RWPE2 (cell line): ENCODE measurements around the gene ATG2A.

Experiments
- ATAC-seq: fragments of 200-7000 bp; cut with Tn5 transposase; 3 replicates; pipeline ENCODE4 v1.9.1; 2021; ENCODE audit warnings: low read depth
- DNase-seq: peaks from one replicate; pipeline ENCODE4 v3.0.0-alpha.2; 2020; ENCODE audit warnings: low spot score
- H3K27ac ChIP-seq: fragments of 450-650 bp; 2 replicates; pipeline ENCODE4 v1.5.1; 2017; ENCODE audit warnings: mild to moderate bottlenecking; ENCODE audit not compliant: poor library complexity, severe bottlenecking
- H3K27me3 ChIP-seq: fragments of 250-450 bp; sonication (Bioruptor Pico); 2 replicates; pipeline ENCODE4 v1.5.1; 2021; ENCODE audit warnings: mild to moderate bottlenecking, moderate library complexity; ENCODE audit not compliant: insufficient read depth, poor library complexity, severe bottlenecking
- H3K36me3 ChIP-seq: fragments of 250-450 bp; sonication (Bioruptor Pico); 2 replicates; pipeline ENCODE4 v1.5.1; 2020; ENCODE audit warnings: low read depth, mild to moderate bottlenecking, moderate library complexity
- H3K4me1 ChIP-seq: fragments of 250-450 bp; sonication (Bioruptor Pico); 2 replicates; pipeline ENCODE4 v1.5.1; 2021; ENCODE audit warnings: mild to moderate bottlenecking, moderate library complexity; ENCODE audit not compliant: insufficient read depth, poor library complexity, severe bottlenecking
- H3K4me3 ChIP-seq: fragments of 250-450 bp; sonication (Bioruptor Pico); 2 replicates; pipeline ENCODE4 v1.5.1; 2021; ENCODE audit warnings: mild to moderate bottlenecking, moderate library complexity; ENCODE audit not compliant: severe bottlenecking
- H3K9me3 ChIP-seq: fragments of 250-450 bp; sonication (Bioruptor Pico); 2 replicates; pipeline ENCODE4 v1.5.1; 2021; ENCODE audit warnings: mild to moderate bottlenecking, moderate library complexity; ENCODE audit not compliant: severe bottlenecking
- TF ChIP-seq, protein P1 (sequence below): fragments of 450-650 bp; IDR thresholded peaks from one replicate; pipeline ENCODE4 v1.5.1; 2017; ENCODE audit warnings: mild to moderate bottlenecking, moderate library complexity; ENCODE audit not compliant: poor library complexity, severe bottlenecking

ATG2A gene

GRCh38 chr11:64891880-64892279 lies 25.1 kb downstream of the ATG2A start:
- TF ChIP-seq, protein P1, sequence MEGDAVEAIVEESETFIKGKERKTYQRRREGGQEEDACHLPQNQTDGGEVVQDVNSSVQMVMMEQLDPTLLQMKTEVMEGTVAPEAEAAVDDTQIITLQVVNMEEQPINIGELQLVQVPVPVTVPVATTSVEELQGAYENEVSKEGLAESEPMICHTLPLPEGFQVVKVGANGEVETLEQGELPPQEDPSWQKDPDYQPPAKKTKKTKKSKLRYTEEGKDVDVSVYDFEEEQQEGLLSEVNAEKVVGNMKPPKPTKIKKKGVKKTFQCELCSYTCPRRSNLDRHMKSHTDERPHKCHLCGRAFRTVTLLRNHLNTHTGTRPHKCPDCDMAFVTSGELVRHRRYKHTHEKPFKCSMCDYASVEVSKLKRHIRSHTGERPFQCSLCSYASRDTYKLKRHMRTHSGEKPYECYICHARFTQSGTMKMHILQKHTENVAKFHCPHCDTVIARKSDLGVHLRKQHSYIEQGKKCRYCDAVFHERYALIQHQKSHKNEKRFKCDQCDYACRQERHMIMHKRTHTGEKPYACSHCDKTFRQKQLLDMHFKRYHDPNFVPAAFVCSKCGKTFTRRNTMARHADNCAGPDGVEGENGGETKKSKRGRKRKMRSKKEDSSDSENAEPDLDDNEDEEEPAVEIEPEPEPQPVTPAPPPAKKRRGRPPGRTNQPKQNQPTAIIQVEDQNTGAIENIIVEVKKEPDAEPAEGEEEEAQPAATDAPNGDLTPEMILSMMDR: no peak
- no peak for DNase-seq
- Histone ChIP-seq H3K36me3 (peaks cover 4% of the 10 kb centered on the region; the same call in 1 of the 2 replicates), H3K27me3 (no peaks in the 10 kb centered on the region), H3K4me1 (no peaks in the 10 kb centered on the region), H3K27ac (no peak overlapping the region), H3K4me3 (no peak overlapping the region), H3K9me3 (no peaks in the 10 kb centered on the region)
- no peak for ATAC-seq

DNA sequence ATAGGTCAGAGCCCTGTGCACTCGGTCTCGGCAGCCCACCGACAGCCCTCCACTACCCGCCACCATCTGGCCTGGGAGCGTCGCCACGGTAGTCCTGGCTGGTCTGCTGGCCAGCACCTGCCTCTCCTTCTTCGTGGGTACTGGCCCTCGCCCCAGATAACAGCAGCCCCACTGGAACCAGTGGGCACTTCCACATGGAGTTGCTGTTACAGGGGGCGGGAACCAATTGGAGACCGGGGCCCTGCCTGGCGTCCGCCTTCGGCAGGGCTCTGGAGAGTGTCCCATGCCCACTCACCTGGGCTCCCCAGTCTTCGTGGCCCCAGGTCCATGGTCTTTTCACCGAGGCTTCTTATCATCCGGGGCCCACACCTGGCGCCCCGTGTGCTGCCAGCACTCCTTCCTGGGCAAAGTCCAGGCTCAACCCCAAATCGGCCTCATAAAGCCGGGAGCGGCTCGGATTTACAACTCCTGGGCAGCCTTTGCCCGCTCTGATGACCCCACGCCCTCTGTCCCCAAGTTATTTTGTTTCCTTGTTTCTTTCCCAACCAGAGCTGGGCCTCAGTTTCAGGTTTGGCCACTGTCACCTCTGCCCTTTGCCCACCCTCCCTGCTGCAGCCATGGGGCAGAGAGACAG lies 25.7 kb downstream of the ATG2A start:
- DNase-seq (no peak), ATAC-seq (no peak)
- TF ChIP-seq, protein P1: no peak
- H3K27ac ChIP-seq: no peak overlapping the region
- peaks cover 4% of the 10 kb centered on the region; the same call in 1 of the 2 replicates for H3K36me3 ChIP-seq
- no peak overlapping the region for H3K4me3 ChIP-seq
- no peaks in the 10 kb centered on the region for H3K27me3 ChIP-seq
- H3K4me1 ChIP-seq: peaks cover under 1% of the 10 kb centered on the region
- no peaks in the 10 kb centered on the region for H3K9me3 ChIP-seq

- ATAC-seq: no peak
- H3K27me3 ChIP-seq: no peaks in the 10 kb centered on the region
- TF ChIP-seq, protein P1: no peak
- no peak for DNase-seq
- H3K36me3 ChIP-seq: peaks cover 4% of the 10 kb centered on the region; the same call in 1 of the 2 replicates
- H3K4me1 ChIP-seq: peaks cover 8% of the 10 kb centered on the region
- H3K27ac ChIP-seq: no peak overlapping the region
- H3K4me3 ChIP-seq: no peak overlapping the region
- H3K9me3 ChIP-seq: no peaks in the 10 kb centered on the region
Measured at GRCh38 chr11:64890522-64890939, 26.5 kb downstream of the ATG2A start.

DNA sequence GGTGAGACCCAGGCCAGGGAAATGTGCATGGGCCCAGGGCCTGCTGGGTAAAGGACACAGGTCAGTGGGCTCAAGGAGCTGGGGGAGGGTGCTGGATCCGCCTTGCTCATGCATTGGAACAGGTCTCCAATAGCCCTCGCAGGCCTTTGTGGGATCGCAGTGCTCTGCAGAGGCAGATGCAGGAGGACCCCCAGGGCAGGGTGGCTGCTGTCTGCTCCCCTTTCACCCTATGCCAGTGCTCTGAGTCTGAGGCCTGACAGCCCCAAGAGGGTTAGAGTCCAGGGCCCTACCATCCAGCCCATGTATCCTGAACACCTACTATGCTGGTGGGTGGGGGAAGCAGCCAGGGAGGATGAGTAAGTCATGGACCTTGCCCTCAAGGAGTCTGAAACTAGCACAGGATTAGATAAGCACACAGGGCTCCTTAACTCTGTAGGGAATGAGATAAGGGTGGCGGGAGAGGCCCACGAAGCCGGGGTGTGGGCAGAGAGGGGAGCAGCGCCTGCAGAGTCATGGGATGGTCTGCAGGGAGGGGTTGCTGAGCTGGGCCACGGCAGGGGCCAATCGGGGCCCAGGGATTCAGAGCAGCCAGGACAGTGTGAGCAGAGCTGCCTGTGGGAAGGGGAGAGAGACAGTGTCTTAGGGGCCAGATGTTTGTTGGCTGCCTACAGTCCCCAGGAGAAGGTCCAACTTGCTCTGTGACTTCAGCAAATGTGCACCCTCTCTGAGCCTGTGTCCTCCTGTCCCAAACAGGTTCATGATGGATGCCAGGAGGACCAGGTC lies 28.1 kb downstream of the ATG2A start:
- ATAC-seq: no peak
- no peak overlapping the region for H3K27ac ChIP-seq

More for the DNA sequence above, 28.1 kb downstream of the ATG2A start:
- no peaks in the 10 kb centered on the region for H3K36me3 ChIP-seq
- TF ChIP-seq, protein P1: no peak
- H3K27me3 ChIP-seq: no peaks in the 10 kb centered on the region
- no peak for DNase-seq
- H3K9me3 ChIP-seq: no peaks in the 10 kb centered on the region
- H3K4me1 ChIP-seq: peaks cover 11% of the 10 kb centered on the region
- H3K4me3 ChIP-seq: no peak overlapping the region
